GM10266 (cell line): ENCODE data around the gene FASLG.

Source experiments
- DNase-seq: peaks from one replicate; pipeline ENCODE4 v3.0.0; 2012; ENCODE audit errors: extremely low spot score
- TF ChIP-seq, protein P1 (sequence below): IDR thresholded peaks from 2 replicates; pipeline ENCODE4 v1.5.1; 2012; ENCODE audit warnings: mild to moderate bottlenecking, low read depth; ENCODE audit not compliant: control insufficient read depth, insufficient read depth; ENCODE audit errors: missing control alignments

The FASLG gene

DNA sequence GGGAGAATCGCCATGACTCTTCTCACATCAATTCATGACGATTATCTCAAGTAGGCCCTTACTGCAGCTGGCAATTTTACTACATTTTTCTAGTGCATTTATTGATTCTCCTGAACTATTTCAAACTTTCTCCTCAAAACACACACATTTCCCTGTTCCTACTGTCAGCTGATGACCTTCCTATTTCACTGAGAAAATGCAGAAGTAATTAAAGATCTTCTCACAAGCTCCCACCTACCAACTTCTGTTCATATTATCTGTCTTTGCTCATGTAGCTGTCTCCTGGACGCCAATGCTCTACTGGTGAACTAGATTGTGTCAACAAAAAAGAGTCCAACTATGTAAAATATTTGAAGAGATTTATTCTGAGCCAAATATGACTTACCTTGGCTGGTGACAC, 36.4 kb upstream of the FASLG start:
- TF ChIP-seq, protein P1, sequence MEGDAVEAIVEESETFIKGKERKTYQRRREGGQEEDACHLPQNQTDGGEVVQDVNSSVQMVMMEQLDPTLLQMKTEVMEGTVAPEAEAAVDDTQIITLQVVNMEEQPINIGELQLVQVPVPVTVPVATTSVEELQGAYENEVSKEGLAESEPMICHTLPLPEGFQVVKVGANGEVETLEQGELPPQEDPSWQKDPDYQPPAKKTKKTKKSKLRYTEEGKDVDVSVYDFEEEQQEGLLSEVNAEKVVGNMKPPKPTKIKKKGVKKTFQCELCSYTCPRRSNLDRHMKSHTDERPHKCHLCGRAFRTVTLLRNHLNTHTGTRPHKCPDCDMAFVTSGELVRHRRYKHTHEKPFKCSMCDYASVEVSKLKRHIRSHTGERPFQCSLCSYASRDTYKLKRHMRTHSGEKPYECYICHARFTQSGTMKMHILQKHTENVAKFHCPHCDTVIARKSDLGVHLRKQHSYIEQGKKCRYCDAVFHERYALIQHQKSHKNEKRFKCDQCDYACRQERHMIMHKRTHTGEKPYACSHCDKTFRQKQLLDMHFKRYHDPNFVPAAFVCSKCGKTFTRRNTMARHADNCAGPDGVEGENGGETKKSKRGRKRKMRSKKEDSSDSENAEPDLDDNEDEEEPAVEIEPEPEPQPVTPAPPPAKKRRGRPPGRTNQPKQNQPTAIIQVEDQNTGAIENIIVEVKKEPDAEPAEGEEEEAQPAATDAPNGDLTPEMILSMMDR, result no peak
- DNase-seq, result no peak

- no peak for DNase-seq
- TF ChIP-seq, protein P1, result no peak
Observed at GRCh38 chr1:172623748-172624147, 35.2 kb upstream of the FASLG start.

GRCh38 chr1:172626845-172627244, 32.1 kb upstream of the FASLG start:
- no peak for DNase-seq
- TF ChIP-seq, protein P1, result no peak

DNA sequence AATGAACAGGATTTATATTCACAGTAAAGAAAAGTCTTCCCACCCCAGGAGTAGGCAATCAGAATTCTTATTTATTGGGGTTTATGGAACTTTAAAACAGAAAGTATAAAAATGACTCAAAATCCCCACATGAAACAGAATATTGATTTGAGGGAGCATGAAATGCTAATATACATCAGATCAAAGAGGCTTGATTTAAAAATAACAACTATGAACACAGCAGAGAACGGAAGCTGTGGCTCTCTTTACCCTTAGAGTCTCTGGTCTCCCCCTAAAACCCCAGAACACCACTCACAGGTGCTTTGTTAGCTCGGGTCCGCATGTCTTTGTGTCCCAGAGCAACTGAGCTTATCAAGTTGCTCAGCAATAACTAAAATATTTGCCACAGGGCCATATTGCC, 31.2 kb upstream of the FASLG start:
- no peak for DNase-seq

DNA sequence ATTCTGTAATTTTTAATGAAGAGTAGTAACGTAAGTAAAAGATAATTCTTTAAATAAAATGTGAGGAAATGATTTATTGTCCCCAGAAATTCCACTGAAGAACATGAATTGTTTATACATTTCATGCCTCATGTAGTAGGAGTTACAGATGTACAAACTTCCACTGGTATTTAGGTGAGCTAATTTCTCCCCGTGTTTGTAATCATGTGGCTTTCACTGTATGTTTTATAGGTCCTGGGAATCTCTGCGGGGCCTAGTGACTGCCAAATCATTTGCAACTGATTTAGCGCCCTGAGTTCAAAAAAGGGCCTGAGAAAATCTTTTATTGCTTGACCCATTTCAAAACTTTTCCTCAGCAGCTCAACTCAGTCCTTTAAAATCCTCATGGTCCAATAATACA, 30.5 kb upstream of the FASLG start:
- no peak for DNase-seq
- TF ChIP-seq, protein P1, result no peak

More for the DNA sequence above, 31.2 kb upstream of the FASLG start:
- TF ChIP-seq, protein P1, result no peak

GRCh38 chr1:172629170-172629569, 29.7 kb upstream of the FASLG start:
- DNase-seq, result no peak
- TF ChIP-seq, protein P1, result no peak

GRCh38 chr1:172629638-172630037, 29.3 kb upstream of the FASLG start:
- TF ChIP-seq, protein P1, result no peak

More at GRCh38 chr1:172629638-172630037, 29.3 kb upstream of the FASLG start:
- DNase-seq, result no peak
